AG04450 (cell line): ENCODE data around the gene CARS2. TPM values are rescaled to one million over a fixed set of nuclear protein-coding genes. Genes with fewer than 3 reads are reported as not detected.
"Not testable (repeated sequence)": the region's sequence is repeated elsewhere in the genome, so short reads cannot be mapped to it uniquely, and the experiment has no call there.

Source experiments
- CTCF ChIA-PET: fragments of 300-600, 350-600 bp; formaldehyde crosslinking; extraction: SDS; loops from one replicate; lab custom pipeline; 2022; ENCODE audit warnings: antibody characterized with exemption, inconsistent platforms; lab: Charles Lee
- POLR2A ChIA-PET: fragments of 350-600 bp; formaldehyde crosslinking; extraction: SDS; loops from one replicate; lab custom pipeline; 2021; ENCODE audit warnings: antibody characterized with exemption, inconsistent platforms; lab: Yijun Ruan, JAX
- DNase-seq: peaks from one replicate; pipeline ENCODE4 v3.0.0-alpha.2; 2011; ENCODE audit warnings: low read depth, low spot score
- H3K27ac ChIP-seq: one replicate; pipeline ENCODE4 v1.5.1; 2012; ENCODE audit warnings: low read depth, low read length, control low read depth
- H3K27me3 ChIP-seq: one replicate; pipeline ENCODE4 v1.6.0; 2012; ENCODE audit warnings: low read length; ENCODE audit not compliant: control insufficient read depth, insufficient read depth
- H3K4me3 ChIP-seq: 2 replicates; pipeline ENCODE4 v1.5.1; 2011; ENCODE audit warnings: mild to moderate bottlenecking, low read depth, low read length, control low read depth
- H3K9me3 ChIP-seq: 2 replicates; pipeline ENCODE4 v1.5.1; 2012; ENCODE audit warnings: low read length; ENCODE audit not compliant: control insufficient read depth, insufficient read depth
- polyA plus RNA-seq: library from polyadenylated mRNA; depleted of rRNA; stranded (reverse); fragments of >200 nt; gene quantifications from 2 replicates; pipeline ENCODE4 v1.2.3, GENCODE V29; 2011
- TF ChIP-seq, protein P1 (sequence below): IDR thresholded peaks from 2 replicates; pipeline ENCODE4 v1.5.1; 2011; ENCODE audit warnings: low read depth, low read length, control low read depth, inconsistent platforms

The CARS2 gene
- polyA plus RNA-seq, 1 experiment, result 51.5 TPM

DNA sequence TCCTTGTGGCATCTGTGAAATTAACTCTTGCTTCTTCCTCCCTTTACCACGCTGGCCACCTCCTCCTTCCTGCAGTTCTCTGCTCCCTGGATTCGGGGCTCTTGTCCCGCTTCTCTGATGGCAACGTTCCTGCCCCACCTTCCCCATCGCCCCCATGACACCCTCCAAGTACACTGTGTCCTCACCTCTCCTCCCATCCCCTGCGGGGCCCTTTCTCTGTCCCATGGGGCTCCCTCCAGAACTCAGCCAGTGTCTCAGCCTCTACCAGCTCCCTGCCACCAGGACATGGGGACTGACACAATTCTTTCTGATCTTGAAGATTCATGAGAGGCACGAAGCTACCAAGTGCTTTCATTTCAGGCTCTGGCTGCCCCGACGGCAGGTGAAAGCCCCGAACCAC lies 9.1 kb downstream of the CARS2 start:
- Histone ChIP-seq H3K9me3 (no peaks in the 10 kb centered on the region), H3K27ac (no peak overlapping the region), H3K27me3 (no peaks in the 10 kb centered on the region), H3K4me3 (no peak overlapping the region)
- TF ChIP-seq, protein P1, sequence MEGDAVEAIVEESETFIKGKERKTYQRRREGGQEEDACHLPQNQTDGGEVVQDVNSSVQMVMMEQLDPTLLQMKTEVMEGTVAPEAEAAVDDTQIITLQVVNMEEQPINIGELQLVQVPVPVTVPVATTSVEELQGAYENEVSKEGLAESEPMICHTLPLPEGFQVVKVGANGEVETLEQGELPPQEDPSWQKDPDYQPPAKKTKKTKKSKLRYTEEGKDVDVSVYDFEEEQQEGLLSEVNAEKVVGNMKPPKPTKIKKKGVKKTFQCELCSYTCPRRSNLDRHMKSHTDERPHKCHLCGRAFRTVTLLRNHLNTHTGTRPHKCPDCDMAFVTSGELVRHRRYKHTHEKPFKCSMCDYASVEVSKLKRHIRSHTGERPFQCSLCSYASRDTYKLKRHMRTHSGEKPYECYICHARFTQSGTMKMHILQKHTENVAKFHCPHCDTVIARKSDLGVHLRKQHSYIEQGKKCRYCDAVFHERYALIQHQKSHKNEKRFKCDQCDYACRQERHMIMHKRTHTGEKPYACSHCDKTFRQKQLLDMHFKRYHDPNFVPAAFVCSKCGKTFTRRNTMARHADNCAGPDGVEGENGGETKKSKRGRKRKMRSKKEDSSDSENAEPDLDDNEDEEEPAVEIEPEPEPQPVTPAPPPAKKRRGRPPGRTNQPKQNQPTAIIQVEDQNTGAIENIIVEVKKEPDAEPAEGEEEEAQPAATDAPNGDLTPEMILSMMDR, result no peak
- no peak for DNase-seq
- ChIA-PET POLR2A (no interaction called here), CTCF (no interaction called here)

DNA sequence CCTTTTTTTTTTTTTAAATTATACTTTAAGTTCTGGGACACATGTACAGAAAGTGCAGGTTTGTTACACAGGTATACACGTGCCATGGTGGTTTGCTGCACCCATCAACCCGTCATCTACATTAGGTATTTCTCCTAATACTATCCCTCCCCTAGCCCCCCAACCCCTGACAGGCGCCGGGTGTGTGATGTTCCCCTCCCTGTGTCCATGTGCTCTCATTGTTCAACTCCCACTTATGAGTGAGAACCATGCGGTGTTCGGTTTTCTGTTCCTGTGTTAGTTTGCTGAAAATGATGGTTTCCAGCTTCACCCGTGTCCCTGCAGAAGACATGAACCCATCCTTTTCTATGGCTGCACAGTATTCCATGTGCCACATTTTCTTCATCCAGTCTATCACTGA lies 10.1 kb downstream of the CARS2 start:
- CTCF ChIA-PET, H3K4me3 ChIP-seq, H3K9me3 ChIP-seq, H3K27ac ChIP-seq, DNase-seq, H3K27me3 ChIP-seq, POLR2A ChIA-PET: not testable (repeated sequence)

DNA sequence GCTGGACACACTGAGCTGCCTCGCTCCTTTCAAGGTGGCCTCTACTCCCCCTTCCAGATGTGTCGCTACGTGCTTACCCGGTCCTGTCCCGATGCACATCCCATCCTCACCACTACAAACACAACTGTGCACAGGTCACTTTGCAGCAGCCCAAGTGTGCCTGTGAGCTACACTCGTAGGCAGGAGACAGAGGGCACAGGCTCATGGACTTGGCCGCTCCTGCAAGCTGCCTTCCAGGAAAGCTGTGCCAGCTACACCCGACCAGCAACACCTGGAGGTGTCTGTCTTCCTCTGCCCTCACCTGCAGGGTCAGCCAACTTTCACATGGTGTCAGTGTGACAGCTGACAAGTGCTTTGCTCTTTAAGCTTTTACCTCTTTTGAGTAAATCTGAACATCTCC lies 15.4 kb downstream of the CARS2 start:
- ChIA-PET POLR2A (interaction anchor here (0.5 to 0.9 kb wide), 2 partner anchors 17 to 22 kb away, joined by 3 to 4 read pairs; no protein-coding TSS in a partner anchor), CTCF (no interaction called here)
- H3K9me3 ChIP-seq, result no peaks in the 10 kb centered on the region
- no peak overlapping the region for H3K27ac ChIP-seq
- no peaks in the 10 kb centered on the region for H3K27me3 ChIP-seq
- H3K4me3 ChIP-seq, result no peak overlapping the region
- TF ChIP-seq, protein P1, result no peak
- no peak for DNase-seq

DNA sequence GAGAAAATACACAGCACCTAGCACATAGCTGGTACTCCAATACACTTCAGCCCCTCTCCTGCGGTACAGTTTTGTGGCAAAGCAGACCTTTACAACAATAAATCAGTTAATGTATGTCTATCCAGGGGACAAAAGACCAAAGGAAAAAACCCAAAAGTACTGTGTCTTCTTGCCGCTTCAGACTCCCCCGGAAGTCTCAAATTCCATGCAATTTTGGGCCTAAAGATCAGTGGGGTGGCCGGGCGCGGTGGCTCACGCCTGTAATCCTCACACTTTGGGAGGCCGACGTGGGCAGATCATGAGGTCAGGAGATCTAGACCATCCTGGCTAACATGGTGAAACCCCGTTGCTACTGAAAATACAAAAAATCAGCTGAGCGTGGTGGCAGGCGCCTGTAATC lies 16.2 kb downstream of the CARS2 start:
- Histone ChIP-seq H3K27me3 (no peaks in the 10 kb centered on the region), H3K9me3 (no peaks in the 10 kb centered on the region), H3K4me3 (no peak overlapping the region), H3K27ac (no peak overlapping the region)
- DNase-seq, result no peak
- POLR2A ChIA-PET, result no interaction called here
- TF ChIP-seq, protein P1, result no peak
- CTCF ChIA-PET, result no interaction called here

DNA sequence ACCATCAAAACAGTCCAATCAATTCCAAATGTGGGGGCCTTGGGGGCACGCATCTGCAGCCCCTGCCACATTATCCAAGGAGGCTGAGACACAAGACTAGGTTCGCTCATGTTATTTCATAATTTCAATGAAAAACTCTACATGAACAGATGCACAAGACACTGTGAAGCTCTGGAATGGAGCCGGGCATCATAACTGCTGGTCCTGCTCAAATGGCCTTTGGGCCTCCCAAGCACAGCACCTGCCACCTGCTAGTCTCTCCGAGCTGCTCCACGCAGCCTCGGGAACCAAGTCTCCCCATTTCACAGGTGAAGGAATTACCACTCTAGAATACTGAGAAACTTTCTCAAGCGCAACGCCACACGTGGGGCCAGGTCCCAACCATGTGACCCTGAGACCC lies 16.9 kb downstream of the CARS2 start:
- H3K4me3 ChIP-seq, result no peak overlapping the region
- TF ChIP-seq, protein P1, result no peak
- H3K9me3 ChIP-seq, result no peaks in the 10 kb centered on the region
- POLR2A ChIA-PET, result no interaction called here
- DNase-seq, result no peak
- no peak overlapping the region for H3K27ac ChIP-seq
- CTCF ChIA-PET, result no interaction called here
- H3K27me3 ChIP-seq, result no peaks in the 10 kb centered on the region

DNA sequence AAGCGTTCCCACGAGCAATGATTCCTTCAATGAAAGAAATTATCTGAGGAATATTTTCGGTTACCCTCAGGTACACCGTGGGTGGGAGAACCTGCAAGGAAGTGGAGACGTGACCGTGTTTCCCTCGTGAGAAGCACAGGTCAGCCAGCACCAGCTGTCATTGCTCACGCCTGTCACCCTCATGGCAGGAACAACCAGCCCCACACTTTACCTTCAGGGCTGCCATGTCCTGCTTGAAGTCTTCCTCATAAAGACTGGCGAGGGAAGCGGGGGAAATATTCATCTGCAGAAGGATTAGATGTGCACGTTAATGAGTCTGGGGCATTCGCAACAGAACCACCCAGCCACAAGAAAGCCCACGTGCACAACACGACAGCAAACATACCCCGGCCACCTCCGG lies 18.2 kb downstream of the CARS2 start:
- H3K9me3 ChIP-seq, result no peaks in the 10 kb centered on the region
- ChIA-PET CTCF (no interaction called here), POLR2A (no interaction called here)
- H3K27me3 ChIP-seq, result no peaks in the 10 kb centered on the region
- DNase-seq, result no peak
- no peak overlapping the region for H3K4me3 ChIP-seq
- no peak overlapping the region for H3K27ac ChIP-seq
- TF ChIP-seq, protein P1, result no peak
